Ovary (tissue), 9 donors: ENCODE measurements around the gene SEC23B. TPM values are rescaled to one million over a fixed set of nuclear protein-coding genes. Genes with fewer than 3 reads are reported as not detected.
A peak's percentile ranks its signal among the peaks of the same experiment; 100 is the strongest.

Experiments used
- DNase-seq, 5 donors: peaks; one replicate each; pipeline ENCODE4 v3.0.0-alpha.2; 2019 to 2020
- H3K27ac ChIP-seq, 2 donors: fragments of 200-600 bp; one replicate each; pipeline versions ENCODE4 v1.5.1 to v1.8.0; 2019 to 2022
- H3K27me3 ChIP-seq: fragments of 200-600 bp; one replicate; pipeline ENCODE4 v1.8.0; 2022
- H3K36me3 ChIP-seq: fragments of 200-600 bp; sonication (generic); one replicate; pipeline ENCODE4 v1.5.1; 2019
- H3K4me1 ChIP-seq: one replicate; pipeline ENCODE4 v1.8.1; 2013; ENCODE audit warnings: mild to moderate bottlenecking, moderate library complexity; ENCODE audit not compliant: insufficient read depth
- H3K4me3 ChIP-seq: fragments of 200-600 bp; sonication (generic); one replicate; pipeline ENCODE4 v1.5.1; 2017
- H3K9me3 ChIP-seq, 2 donors: fragments of 200-600 bp in 1 of 2; sonication (generic) in 1 of 2; one replicate each; pipeline versions ENCODE4 v1.5.1 to v1.8.1; 2013 to 2019; ENCODE audit warnings: mild to moderate bottlenecking in 1 of 2, moderate library complexity in 1 of 2
- CTCF ChIP-seq, 3 donors: fragments of 450-650 bp in 2 of 3; fragments of 200-600 bp in 1 of 3; IDR thresholded peaks; one replicate each; pipeline versions ENCODE4 v1.5.1 to v1.8.0; 2016 to 2022; ENCODE audit warnings: antibody characterized with exemption in 3 of 3, mild to moderate bottlenecking in 1 of 3
- EP300 ChIP-seq: sonication (generic); formaldehyde crosslinking; IDR thresholded peaks from one replicate; pipeline ENCODE4 v1.6.1; 2017; ENCODE audit warnings: antibody characterized with exemption
- POLR2A ChIP-seq: fragments of 450-650 bp; IDR thresholded peaks from one replicate; pipeline ENCODE4 v1.6.1; 2017; ENCODE audit warnings: antibody characterized with exemption, mild to moderate bottlenecking, moderate library complexity
- WGBS, 3 donors: extraction: QIAGEN DNeasy Blood & Tissue Kit in 1 of 3; methylation state at CpG; one replicate each; pipeline versions ENCODE4 v1.1.5 to v1.1.7; 2013 to 2017; 5-methylcytosine and 5-hydroxymethylcytosine counted together
- intact Hi-C, 4 donors: fragments of 100-400 bp; cut with DNase I; formaldehyde crosslinking; loops; one replicate each; pipeline versions ENCODE4 v1.11.0 to v1.15.1; 2022 to 2023
- microRNA counts: library from miRNA; unstranded; fragments of <30 nt; microRNA quantifications from one replicate; lab custom pipeline; 2016
- microRNA-seq, 3 donors: library from miRNA; unstranded; fragments of <30 nt; microRNA quantifications; one replicate each; pipeline versions ENCODE4 to v1.2.0, GENCODE V29; 2019 to 2020
- polyA plus RNA-seq, 2 donors: library from polyadenylated mRNA; stranded (reverse); fragments of 200-250 nt in 1 of 2; fragments of 350-450 nt in 1 of 2; fragmentation: Illumina TruSeq in 1 of 2; extraction: RNeasy Lipid Tissue Mini Kit (QIAGEN cat#74804) in 1 of 2; gene quantifications; one replicate each; pipeline ENCODE4 v1.2.3, GENCODE V29; 2013 to 2014
- small RNA-seq: library from RNA; depleted of rRNA; stranded (forward); fragments of <200 nt; gene quantifications from one replicate; pipeline ENCODE3, GENCODE V24; 2016
- total RNA-seq, 7 donors: library from RNA; depleted of rRNA in 2 of 7; stranded (reverse); fragments of >200 nt in 2 of 7; fragmentation: NEBNext Ultra II Directional in 3 of 7; extraction: Animal tissue kit (Norgen Biotek cat#: 25700) in 3 of 7; gene quantifications; one replicate each; pipeline versions ENCODE4 v1.1.0 to v1.2.4, GENCODE V29; 2016 to 2023
- donor health status: DM: no; HTN: no; CAD: no; lungs with moderate emphysema.
- donor health status: DM: no; HTN: no; CAD: no.
- donor health status: Bipolar disorder and iron deficiency.
- donor health status: DM: yes; HTN: yes; CAD: no.
- donor health status: DM: no; HTN: no; CAD: no.
- donor health status: DM: yes; HTN: yes; CAD: no.

SEC23B gene
- total and polyA plus RNA-seq, 9 donors = 11.2 to 48.0 (median 35.9) TPM

DNA sequence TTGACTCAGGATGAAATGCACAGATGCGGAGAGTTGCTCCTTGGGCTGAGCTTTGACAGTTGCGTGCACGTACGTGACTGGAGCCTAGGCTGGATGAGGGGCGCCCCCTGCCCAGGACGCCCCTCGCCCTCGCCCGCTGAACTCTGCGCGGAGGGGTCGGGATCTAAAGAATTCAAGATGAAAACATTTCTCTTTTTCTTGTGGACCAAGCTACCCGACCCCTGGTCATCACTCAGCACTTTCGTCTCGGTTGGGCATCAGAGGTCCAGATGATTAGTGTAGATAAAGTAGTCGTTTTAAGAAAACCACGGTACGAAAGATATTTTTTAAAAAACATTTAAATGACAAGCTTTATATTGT is 80.8 kb downstream of the SEC23B start:
- Histone ChIP-seq H3K36me3 (no peaks in the 10 kb centered on the region), H3K4me1 (no peaks in the 10 kb centered on the region), H3K27me3 (no peaks in the 10 kb centered on the region), H3K27ac (peak overlapping the region in 1 of 2 donors; percentile 75), H3K9me3 (no peaks in the 10 kb centered on the region), H3K4me3 (peak overlapping the region; percentile 64)
- 1 to 5% (median 3%) methylated on average over 18 of the region's 18 CpGs for WGBS, 3 donors
- peak in 2 of 5 donors; percentile 31 to 39 for DNase-seq
- TF ChIP-seq POLR2A = no peak
- TF ChIP-seq EP300 = no peak
- no peak for TF ChIP-seq CTCF (IDR thresholded peaks at IDR 0.05)
- intact Hi-C loops = no loop called here

GRCh38 chr20:18589941-18590674 is 82.4 kb downstream of the SEC23B start:
- Histone ChIP-seq H3K27ac (no peak overlapping the region), H3K36me3 (no peaks in the 10 kb centered on the region), H3K4me1 (no peaks in the 10 kb centered on the region), H3K9me3 (no peaks in the 10 kb centered on the region), H3K4me3 (no peak overlapping the region), H3K27me3 (no peaks in the 10 kb centered on the region)
- 91 to 96% (median 94%) methylated on average over 8 of the region's 8 CpGs for WGBS, 3 donors
- DNase-seq = no peak
- intact Hi-C loops = no loop called here
- TF ChIP-seq EP300 (no peak), POLR2A (no peak), CTCF (IDR thresholded peaks at IDR 0.05) (no peak)

DNA sequence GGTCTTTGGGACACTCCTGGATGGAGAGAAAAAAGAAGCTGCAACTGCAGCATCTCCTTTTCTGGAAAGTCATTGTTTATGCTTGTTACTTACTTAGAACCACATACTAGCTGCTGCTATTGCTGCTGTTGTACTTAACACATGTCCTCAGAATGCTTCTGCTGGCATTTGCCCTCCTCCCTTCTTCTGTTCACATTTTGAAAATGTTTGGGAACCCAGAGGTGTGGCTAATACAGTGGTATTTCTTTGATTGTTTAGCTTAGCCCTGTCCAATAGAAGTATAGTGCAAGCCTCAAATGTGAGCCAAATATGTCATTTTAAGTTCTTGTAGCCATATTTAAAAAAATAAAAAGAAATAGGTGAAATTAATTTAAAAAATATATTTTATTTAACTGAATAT is 88.5 kb downstream of the SEC23B start:
- no peaks in the 10 kb centered on the region for H3K36me3 ChIP-seq
- intact Hi-C loops = no loop called here

DNA sequence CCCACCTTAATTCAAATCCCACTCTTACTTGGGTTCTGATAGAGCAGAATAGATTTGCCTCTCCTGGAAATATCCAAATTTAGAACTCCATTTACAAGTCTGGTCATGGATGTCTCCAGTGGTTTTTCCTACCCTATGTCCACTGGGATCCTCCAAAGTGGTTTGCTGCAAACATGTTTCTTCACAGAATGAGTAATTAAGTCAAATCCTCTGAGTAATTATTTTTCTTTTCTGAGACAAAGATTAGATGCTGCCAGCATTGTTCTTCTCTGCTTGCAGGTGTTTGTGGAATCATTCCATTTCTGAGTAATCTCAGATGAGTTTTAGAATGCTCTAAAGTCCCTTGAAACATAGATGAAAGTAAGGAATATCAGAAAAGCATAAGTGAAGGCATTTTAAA is 102.0 kb downstream of the SEC23B start:
- H3K4me1 ChIP-seq = no peaks in the 10 kb centered on the region
- intact Hi-C loops = no loop called here

More for the DNA sequence above, 88.5 kb downstream of the SEC23B start:
- Histone ChIP-seq H3K27me3 (no peaks in the 10 kb centered on the region), H3K9me3 (no peaks in the 10 kb centered on the region), H3K4me3 (no peak overlapping the region), H3K4me1 (no peaks in the 10 kb centered on the region), H3K27ac (no peak overlapping the region)
- TF ChIP-seq POLR2A (no peak), EP300 (no peak), CTCF (IDR thresholded peaks at IDR 0.05) (no peak)
- DNase-seq = no peak

More for the DNA sequence above, 102.0 kb downstream of the SEC23B start:
- no peak overlapping the region for H3K27ac ChIP-seq
- no peak for TF ChIP-seq CTCF (IDR thresholded peaks at IDR 0.05)
- no peak for TF ChIP-seq EP300
- no peak for TF ChIP-seq POLR2A
- no peak for DNase-seq
- no peaks in the 10 kb centered on the region for H3K27me3 ChIP-seq
- no peak overlapping the region for H3K4me3 ChIP-seq
- H3K9me3 ChIP-seq = no peaks in the 10 kb centered on the region
- no peaks in the 10 kb centered on the region for H3K36me3 ChIP-seq

MicroRNAs encoded within 50 kb of the gene (microRNA counts, 767-probe panel; counts per million panel counts)
- 530 counts per million, percentile 78 among the panel's probes with 10 or more counts for microRNA hsa-miR-3192 (lab: Ali Mortazavi, UCI)

Small RNA genes within 50 kb of the gene (microRNA-seq; reads per million reads assigned to microRNA genes)
- 0 to 0.16 (median 0) reads per million in 3 donors for gene MIR3192

Small RNA genes within 50 kb of the gene (small RNA-seq; reads per million reads assigned to genes)
- gene MIR3192 (not detected), gene RN7SL638P (not detected), gene RNU6ATAC34P (not detected)

Other genes starting within 250 kb of the SEC23B start
- gene ZNF133, start 219.4 kb upstream of the SEC23B start, total RNA-seq = 10 to 100 TPM; 13.4 to 20.0 (median 15.1) TPM
- gene ZNF133, start 219.4 kb upstream of the SEC23B start, polyA plus RNA-seq = 10 to 100 TPM; 12.8 to 13.6 TPM
- gene DZANK1, start 40.9 kb upstream of the SEC23B start, total RNA-seq = 1 to 10 TPM; 3.1 to 6.5 (median 3.9) TPM
- gene DZANK1, start 40.9 kb upstream of the SEC23B start, polyA plus RNA-seq = 1 to 10 TPM; 2.2 to 3.0 TPM
- 10 to 100 TPM in 2 of 7 donors, 1 to 10 TPM in 5; 6.5 to 13.2 (median 9.0) TPM for gene POLR3F, start 40.5 kb upstream of the SEC23B start, total RNA-seq
- gene POLR3F, start 40.5 kb upstream of the SEC23B start, polyA plus RNA-seq = 10 to 100 TPM in 1 of 2 donors, 1 to 10 TPM in 1; 8.2 to 12.3 TPM
- 10 to 100 TPM; 10.6 to 13.3 (median 11.8) TPM for gene RBBP9, start 10.7 kb upstream of the SEC23B start, total RNA-seq
- gene RBBP9, start 10.7 kb upstream of the SEC23B start, polyA plus RNA-seq = 10 to 100 TPM in 1 of 2 donors, 1 to 10 TPM in 1; 6.9 to 26.0 TPM
- gene SMIM26, start 59.5 kb downstream of the SEC23B start, total RNA-seq = 100 to 1,000 TPM in 2 of 7 donors, 10 to 100 TPM in 5; 65.7 to 253 (median 89.4) TPM
- gene SMIM26, start 59.5 kb downstream of the SEC23B start, polyA plus RNA-seq = 100 to 1,000 TPM; 166 to 205 TPM
- 10 to 100 TPM; 12.4 to 36.5 (median 23.6) TPM for gene DTD1, start 80.1 kb downstream of the SEC23B start, total RNA-seq
- 10 to 100 TPM; 19.2 to 22.1 TPM for gene DTD1, start 80.1 kb downstream of the SEC23B start, polyA plus RNA-seq